Epidermal melanocyte (primary cell): ENCODE data around the gene MRFAP1L1.
A peak's percentile ranks its signal among the peaks of the same experiment; 100 is the strongest.
"Not testable (repeated sequence)": the region's sequence is repeated elsewhere in the genome, so short reads cannot be mapped to it uniquely, and the experiment has no call there.

Experiments used
- DNase-seq: peaks from one replicate; pipeline ENCODE4 v3.0.0; 2011; ENCODE audit warnings: low spot score; ENCODE audit not compliant: insufficient read length

Gene MRFAP1L1

GRCh38 chr4:6709230-6710114 is at the start of gene MRFAP1L1:
MRFAP1L1 (minus strand) TSS chr4:6709865; CDS start chr4:6709629, 236 bp downstream.
- peak; percentile 92 for DNase-seq

- no peak for DNase-seq
Observed at GRCh38 chr4:6758728-6759127, 49.1 kb upstream of the MRFAP1L1 start.

- not testable (repeated sequence) for DNase-seq
Observed at GRCh38 chr4:6756345-6756744, 46.7 kb upstream of the MRFAP1L1 start.

- no peak for DNase-seq
Observed at GRCh38 chr4:6755088-6755753, 45.6 kb upstream of the MRFAP1L1 start.

GRCh38 chr4:6754481-6755087 is 44.9 kb upstream of the MRFAP1L1 start:
- peak; percentile 7 for DNase-seq

GRCh38 chr4:6753891-6754290 is 44.2 kb upstream of the MRFAP1L1 start:
- no peak for DNase-seq

- DNase-seq, result peak; percentile 14
Observed at GRCh38 chr4:6753103-6753560, 43.5 kb upstream of the MRFAP1L1 start.

- DNase-seq, result no peak
Observed at GRCh38 chr4:6752486-6752829, 42.8 kb upstream of the MRFAP1L1 start.

- DNase-seq, result peak; percentile 16
Observed at GRCh38 chr4:6751611-6752485, 42.2 kb upstream of the MRFAP1L1 start.

GRCh38 chr4:6750286-6751221 is 40.9 kb upstream of the MRFAP1L1 start:
- DNase-seq, result no peak

GRCh38 chr4:6749340-6750171 is 39.9 kb upstream of the MRFAP1L1 start:
- DNase-seq, result no peak

GRCh38 chr4:6748286-6748685 is 38.6 kb upstream of the MRFAP1L1 start:
- DNase-seq, result no peak

- DNase-seq, result no peak
Observed at GRCh38 chr4:6747294-6748051, 37.8 kb upstream of the MRFAP1L1 start.

- DNase-seq, result no peak
Observed at GRCh38 chr4:6746721-6747293, 37.1 kb upstream of the MRFAP1L1 start.

- DNase-seq, result no peak
Observed at GRCh38 chr4:6742989-6743388, 33.3 kb upstream of the MRFAP1L1 start.

GRCh38 chr4:6742507-6742906 is 32.8 kb upstream of the MRFAP1L1 start:
- no peak for DNase-seq

- DNase-seq, result no peak
Observed at GRCh38 chr4:6740347-6740746, 30.7 kb upstream of the MRFAP1L1 start.

GRCh38 chr4:6739920-6740319 is 30.3 kb upstream of the MRFAP1L1 start:
- no peak for DNase-seq
